ENCODE measurements around the gene RHBDD1.

The RHBDD1 gene

GRCh38 chr2:226943862-226944620, 108.2 kb downstream of the RHBDD1 start:
- Mint-ChIP-seq H3K27me3 (ENCODE audit: low read depth, poor library complexity) (no peaks in the 10 kb centered on the region), H3K9me3 (peaks cover 27% of the 10 kb centered on the region), H3K4me1 (no peaks in the 10 kb centered on the region), H3K36me3 (ENCODE audit: low read depth) (peaks cover 25% of the 10 kb centered on the region), H3K27ac (no peak overlapping the region), H3K4me3 (no peak overlapping the region)
- no peak for TF ChIP-seq CTCF (IDR thresholded peaks at IDR 0.05)
- DNase-seq = no peak

GRCh38 chr2:226953206-226953605, 117.4 kb downstream of the RHBDD1 start:
- H3K36me3 Mint-ChIP-seq (ENCODE audit: low read depth) = peaks cover 9% of the 10 kb centered on the region
- H3K9me3 Mint-ChIP-seq = peaks cover 8% of the 10 kb centered on the region
- H3K4me3 Mint-ChIP-seq = no peak overlapping the region
- no peak for DNase-seq
- no peaks in the 10 kb centered on the region for H3K27me3 Mint-ChIP-seq (ENCODE audit: low read depth, poor library complexity)
- no peak for TF ChIP-seq CTCF (IDR thresholded peaks at IDR 0.05)
- H3K4me1 Mint-ChIP-seq = no peaks in the 10 kb centered on the region
- no peak overlapping the region for H3K27ac Mint-ChIP-seq

GRCh38 chr2:226953826-226954225, 118.0 kb downstream of the RHBDD1 start:
- Mint-ChIP-seq H3K27me3 (ENCODE audit: low read depth, poor library complexity) (no peaks in the 10 kb centered on the region), H3K27ac (no peak overlapping the region), H3K4me3 (no peak overlapping the region), H3K36me3 (ENCODE audit: low read depth) (peaks cover 15% of the 10 kb centered on the region), H3K9me3 (peaks cover 9% of the 10 kb centered on the region), H3K4me1 (no peaks in the 10 kb centered on the region)
- no peak for DNase-seq
- no peak for TF ChIP-seq CTCF (IDR thresholded peaks at IDR 0.05)

GRCh38 chr2:226956659-226957058, 120.8 kb downstream of the RHBDD1 start:
- DNase-seq = no peak
- H3K27me3 Mint-ChIP-seq (ENCODE audit: low read depth, poor library complexity) = no peaks in the 10 kb centered on the region
- peaks cover 27% of the 10 kb centered on the region for H3K9me3 Mint-ChIP-seq
- H3K36me3 Mint-ChIP-seq (ENCODE audit: low read depth) = peaks cover 20% of the 10 kb centered on the region
- no peak overlapping the region for H3K4me3 Mint-ChIP-seq
- no peaks in the 10 kb centered on the region for H3K4me1 Mint-ChIP-seq
- no peak for TF ChIP-seq CTCF (IDR thresholded peaks at IDR 0.05)
- no peak overlapping the region for H3K27ac Mint-ChIP-seq

GRCh38 chr2:226959418-226959817, 123.6 kb downstream of the RHBDD1 start:
- Mint-ChIP-seq H3K27ac (no peak overlapping the region), H3K9me3 (peaks cover 27% of the 10 kb centered on the region), H3K4me1 (no peaks in the 10 kb centered on the region), H3K36me3 (ENCODE audit: low read depth) (peaks cover 20% of the 10 kb centered on the region), H3K4me3 (no peak overlapping the region), H3K27me3 (ENCODE audit: low read depth, poor library complexity) (no peaks in the 10 kb centered on the region)
- DNase-seq = no peak
- no peak for TF ChIP-seq CTCF (IDR thresholded peaks at IDR 0.05)

GRCh38 chr2:226962176-226962773, 126.4 kb downstream of the RHBDD1 start:
- no peaks in the 10 kb centered on the region for H3K27me3 Mint-ChIP-seq (ENCODE audit: low read depth, poor library complexity)
- no peak for DNase-seq
- H3K4me3 Mint-ChIP-seq = no peak overlapping the region
- H3K9me3 Mint-ChIP-seq = peaks cover 27% of the 10 kb centered on the region
- no peak overlapping the region for H3K27ac Mint-ChIP-seq
- TF ChIP-seq CTCF (IDR thresholded peaks at IDR 0.05) = no peak
- H3K4me1 Mint-ChIP-seq = no peaks in the 10 kb centered on the region
- H3K36me3 Mint-ChIP-seq (ENCODE audit: low read depth) = peaks cover 19% of the 10 kb centered on the region
